ENCODE data around the gene LHX3.

Gene LHX3

GRCh38 chr9:136192289-136193126 lies 12.4 kb downstream of the LHX3 start:
- no peak for DNase-seq (ENCODE audit: low read depth in 2 of 2)

- no peak for DNase-seq (ENCODE audit: low read depth in 2 of 2)
Measured at GRCh38 chr9:136191960-136192286, 13.0 kb downstream of the LHX3 start.

GRCh38 chr9:136191099-136191959 lies 13.6 kb downstream of the LHX3 start:
- DNase-seq (ENCODE audit: low read depth in 2 of 2): no peak

- DNase-seq (ENCODE audit: low read depth in 2 of 2): no peak
Measured at GRCh38 chr9:136190656-136191055, 14.3 kb downstream of the LHX3 start.

GRCh38 chr9:136190237-136190601 lies 14.7 kb downstream of the LHX3 start:
- DNase-seq (ENCODE audit: low read depth in 2 of 2): no peak

GRCh38 chr9:136189394-136190236 lies 15.3 kb downstream of the LHX3 start:
- no peak for DNase-seq (ENCODE audit: low read depth in 2 of 2)

GRCh38 chr9:136187683-136188586 lies 17.0 kb downstream of the LHX3 start:
- no peak for DNase-seq (ENCODE audit: low read depth in 2 of 2)

GRCh38 chr9:136187197-136187596 lies 17.7 kb downstream of the LHX3 start:
- no peak for DNase-seq (ENCODE audit: low read depth in 2 of 2)

GRCh38 chr9:136186386-136186785 lies 18.5 kb downstream of the LHX3 start:
- DNase-seq (ENCODE audit: low read depth in 2 of 2): no peak

- no peak for DNase-seq (ENCODE audit: low read depth in 2 of 2)
Measured at GRCh38 chr9:136185596-136186366, 19.1 kb downstream of the LHX3 start.

- DNase-seq (ENCODE audit: low read depth in 2 of 2): no peak
Measured at GRCh38 chr9:136185066-136185465, 19.9 kb downstream of the LHX3 start.

GRCh38 chr9:136182850-136183422 lies 22.0 kb downstream of the LHX3 start:
- DNase-seq (ENCODE audit: low read depth in 2 of 2): no peak

GRCh38 chr9:136182420-136182787 lies 22.5 kb downstream of the LHX3 start:
- DNase-seq (ENCODE audit: low read depth in 2 of 2): no peak

- DNase-seq (ENCODE audit: low read depth in 2 of 2): no peak
Measured at GRCh38 chr9:136181784-136182419, 23.0 kb downstream of the LHX3 start.

- no peak for DNase-seq (ENCODE audit: low read depth in 2 of 2)
Measured at GRCh38 chr9:136180586-136180985, 24.3 kb downstream of the LHX3 start.

- DNase-seq (ENCODE audit: low read depth in 2 of 2): no peak
Measured at GRCh38 chr9:136179761-136180160, 25.2 kb downstream of the LHX3 start.

GRCh38 chr9:136179101-136179616 lies 25.8 kb downstream of the LHX3 start:
- no peak for DNase-seq (ENCODE audit: low read depth in 2 of 2)

- no peak for DNase-seq (ENCODE audit: low read depth in 2 of 2)
Measured at GRCh38 chr9:136178773-136179075, 26.2 kb downstream of the LHX3 start.

- no peak for DNase-seq (ENCODE audit: low read depth in 2 of 2)
Measured at GRCh38 chr9:136178061-136178772, 26.7 kb downstream of the LHX3 start.
